K562 (cell line): ENCODE measurements around the gene MELK. TPM values are rescaled to one million over a fixed set of nuclear protein-coding genes. Genes with fewer than 3 reads are reported as not detected.

ENCODE experiments used
- ATAC-seq: fragments of 200-7000 bp; cut with Tn5 transposase; 3 replicates; pipeline ENCODE4 v1.9.1; 2020; ENCODE audit warnings: moderate library complexity
- Bru-seq: library from RNA; stranded (reverse); fragments of 400-500 nt; gene quantifications from one replicate; lab custom pipeline; 2021; lab: Mats Ljungman, UMichigan
- BruChase-seq, 2 experiments: library from RNA; stranded (reverse); fragments of 400-500 nt; gene quantifications; one replicate each; lab custom pipeline; 2021; lab: Mats Ljungman, UMichigan
- BruUV-seq: library from RNA; stranded (reverse); fragments of 400-500 nt; replicated peaks from 2 replicates; lab custom pipeline; 2021; lab: Mats Ljungman, UMichigan
- CTCF ChIA-PET: fragments of 300-600 bp; formaldehyde crosslinking; extraction: SDS; loops from one replicate; lab custom pipeline; 2021; ENCODE audit warnings: low intra/inter-chr PET ratio; lab: Yijun Ruan, JAX
- POLR2A ChIA-PET: fragments of 300-600, 350-650 bp; sonication (Branson Sonifier 250); formaldehyde crosslinking; extraction: SDS; loops from one replicate; lab custom pipeline; 2021; ENCODE audit warnings: antibody characterized with exemption, inconsistent platforms; lab: Yijun Ruan, JAX
- DNase-seq, 4 experiments: peaks; one replicate each; pipeline versions ENCODE4 v3.0.0 to v3.0.0-alpha.2; 2011 to 2018; ENCODE audit warnings: low spot score in 3 of 4, mixed read lengths in 3 of 4; ENCODE audit errors: extremely low read depth in 1 of 4
- FAIRE-seq: peaks from 2 replicates; lab custom pipeline; 2011; peaks lifted over from hg19 to GRCh38; lab: Jason Lieb, UNC
- H2AFZ ChIP-seq: 2 replicates; pipeline ENCODE4 v1.6.0; 2011; ENCODE audit warnings: low read depth, low read length, control low read depth, inconsistent platforms
- H3K27ac ChIP-seq: fragments of 200-600 bp; 3 replicates; pipeline ENCODE4 v1.8.0; 2011; ENCODE audit warnings: low read depth, mild to moderate bottlenecking, control low read depth, inconsistent platforms, low read length, moderate library complexity, mixed read lengths; ENCODE audit errors: extremely low read depth
- H3K27me3 ChIP-seq, 2 experiments: fragments of 300-600 bp in 1 of 2; 2 replicates in 1 of 2; 3 replicates in 1 of 2; pipeline versions ENCODE4 v1.6.0 to v1.8.0; 2011; ENCODE audit warnings: inconsistent platforms in 2 of 2, low read length in 2 of 2, mild to moderate bottlenecking in 1 of 2, mixed read lengths in 1 of 2, moderate library complexity in 1 of 2; ENCODE audit not compliant: control insufficient read depth in 2 of 2, insufficient read depth in 2 of 2
- H3K36me3 ChIP-seq: fragments of 300-600 bp; 3 replicates; pipeline ENCODE4 v1.8.0; 2011; ENCODE audit warnings: mild to moderate bottlenecking, low read length, inconsistent platforms; ENCODE audit not compliant: control insufficient read depth, insufficient read depth
- H3K4me1 ChIP-seq, 2 experiments: fragments of 200-600 bp in 1 of 2; replicated peaks in 1 of 2; 2 replicates in 1 of 2; 3 replicates in 1 of 2; pipeline versions ENCODE4 v1.5.1 to v1.8.0; 2011; ENCODE audit warnings: inconsistent platforms in 2 of 2, low read length in 2 of 2, mild to moderate bottlenecking in 1 of 2, mixed read lengths in 1 of 2, moderate library complexity in 1 of 2; ENCODE audit not compliant: control insufficient read depth in 2 of 2, insufficient read depth in 2 of 2
- H3K4me2 ChIP-seq: 2 replicates; pipeline ENCODE4 v1.6.1; 2011; ENCODE audit warnings: low read length, control low read depth, inconsistent platforms, mixed read lengths; ENCODE audit not compliant: insufficient read depth
- H3K4me3 ChIP-seq: fragments of 200-600 bp; sonication (generic), shearing (Covaris generic); 2 replicates; pipeline ENCODE4 v1.5.1; 2016; ENCODE audit warnings: control low read depth, inconsistent platforms
- H3K79me2 ChIP-seq: fragments of 200-600 bp; 3 replicates; pipeline ENCODE4 v1.8.0; 2011; ENCODE audit warnings: low read length, inconsistent platforms; ENCODE audit not compliant: control insufficient read depth, insufficient read depth
- H3K9ac ChIP-seq, 2 experiments: 2 replicates each; pipeline versions ENCODE4 v1.6.0 to v1.6.1; 2011; ENCODE audit warnings: low read depth in 2 of 2, low read length in 2 of 2, control low read depth in 1 of 2, inconsistent platforms in 1 of 2, mild to moderate bottlenecking in 1 of 2, mixed read lengths in 1 of 2; ENCODE audit not compliant: insufficient read depth in 1 of 2
- H3K9me1 ChIP-seq: one replicate; pipeline ENCODE4 v1.6.0; 2011; ENCODE audit warnings: inconsistent platforms, mild to moderate bottlenecking, low read length, moderate library complexity; ENCODE audit not compliant: control insufficient read depth, insufficient read depth
- H3K9me3 ChIP-seq: replicated peaks from 2 replicates; pipeline ENCODE4 v1.5.1; 2011; ENCODE audit warnings: low read depth, low read length, inconsistent platforms; ENCODE audit not compliant: control insufficient read depth, insufficient read depth
- H4K20me1 ChIP-seq: replicated peaks from 2 replicates; pipeline ENCODE4 v1.6.1; 2011; ENCODE audit warnings: low read length, inconsistent platforms, mixed read lengths; ENCODE audit not compliant: control insufficient read depth, insufficient read depth
- BCOR ChIP-seq: fragments of 450-650 bp; IDR thresholded peaks from 2 replicates; pipeline ENCODE4 v1.6.1; 2016
- DEAF1 ChIP-seq: fragments of 450-650 bp; formaldehyde crosslinking; IDR thresholded peaks from 2 replicates; pipeline ENCODE4 v1.4.0; 2020; ENCODE audit warnings: mild to moderate bottlenecking, moderate library complexity
- HNRNPLL ChIP-seq: fragments of 200-400 bp; formaldehyde crosslinking; IDR thresholded peaks from 2 replicates; pipeline ENCODE4 v1.6.1; 2017; ENCODE audit warnings: low read length, low read depth, mild to moderate bottlenecking; ENCODE audit not compliant: poor library complexity, severe bottlenecking
- ID3 ChIP-seq, 2 experiments: fragments of 250-450 bp in 1 of 2; fragments of 450-650 bp in 1 of 2; sonication (Bioruptor Pico) in 1 of 2; IDR thresholded peaks; 2 replicates each; pipeline versions ENCODE4 v1.6.1 to v1.8.0; 2016 to 2021; ENCODE audit warnings: mild to moderate bottlenecking in 2 of 2, moderate library complexity in 2 of 2, missing compliant biosample characterization in 1 of 2, missing genetic modification characterization in 1 of 2
- KLF6 ChIP-seq: fragments of 250-450 bp; sonication (Bioruptor Pico); IDR thresholded peaks from 2 replicates; pipeline ENCODE4 v1.4.0; 2020; ENCODE audit warnings: mild to moderate bottlenecking, moderate library complexity, borderline replicate concordance
- NFIC ChIP-seq: fragments of 450-650 bp; IDR thresholded peaks from 2 replicates; pipeline ENCODE4 v1.6.1; 2017; ENCODE audit warnings: mild to moderate bottlenecking, inconsistent platforms
- RB1 ChIP-seq: fragments of 450-650 bp; IDR thresholded peaks from 2 replicates; pipeline ENCODE4 v1.6.1; 2017; ENCODE audit warnings: low read depth, mild to moderate bottlenecking
- RFX1 ChIP-seq: fragments of 450-650 bp; IDR thresholded peaks from 2 replicates; pipeline ENCODE4 v1.6.1; 2016; ENCODE audit warnings: mild to moderate bottlenecking, moderate library complexity
- ZNF395 ChIP-seq: fragments of 200-800 bp; sonication (Bioruptor generic); IDR thresholded peaks from 2 replicates; pipeline ENCODE4 v1.6.1; 2017; ENCODE audit warnings: missing genetic modification characterization, missing compliant biosample characterization
- ZNF511 ChIP-seq: sonication (generic); formaldehyde crosslinking; IDR thresholded peaks from 2 replicates; pipeline ENCODE4 v1.8.0; 2022; ENCODE audit warnings: mild to moderate bottlenecking, missing genetic modification reagents
- WGBS: fragments of 100-300 bp; shearing (Covaris generic); methylation state at CpG from one replicate; pipeline ENCODE4 v1.1.6; 2016; ENCODE audit warnings: low coverage, mixed read lengths; ENCODE audit not compliant: insufficient coverage; ENCODE audit errors: missing lambda C conversion rate; 5-methylcytosine and 5-hydroxymethylcytosine counted together
- in situ Hi-C: fragments of 300-500 bp; cut with MboI; formaldehyde crosslinking; loops from 4 replicates; pipeline ENCODE4 v1.15.0; 2018; ENCODE audit warnings: inconsistent platforms, mixed read lengths
- intact Hi-C: fragments of 100-400 bp; cut with micrococcal nuclease; formaldehyde crosslinking; loops from 2 replicates; pipeline ENCODE4 v1.14.2; 2022
- long read RNA-seq, 3 experiments: library from polyadenylated mRNA in 2 of 3; library from RNA in 1 of 3; unstranded in 2 of 3; stranded (forward) in 1 of 3; transcript quantifications; one replicate each; pipeline ENCODE4 v2.0.0, GENCODE V29; 2019 to 2022
- polyA minus RNA-seq, 3 experiments: library from RNA; depleted of rRNA, polyadenylated mRNA; stranded (reverse); fragments of >200 nt; gene quantifications; 2 replicates each; pipeline ENCODE4 v1.2.3, GENCODE V29; 2011
- polyA plus RNA-seq, 8 experiments: library from polyadenylated mRNA; depleted of rRNA in 4 of 8; stranded (reverse) in 5 of 8; unstranded in 3 of 8; fragments of >200 nt; fragmentation: Nextera tagmentation in 2 of 8; fragmentation: Illumina TruSeq in 1 of 8; extraction: Ambion mirVana in 2 of 8; extraction: Trizol in 1 of 8; gene quantifications; 2 replicates each; pipeline versions ENCODE4 v1.2.1 to v1.2.3, GENCODE V29; 2011 to 2014; ENCODE audit warnings: inconsistent platforms in 1 of 8, missing spikeins in 1 of 8
- total RNA-seq, 7 experiments: library from RNA; depleted of rRNA in 6 of 7; stranded (reverse); fragments of >200 nt in 6 of 7; fragmentation: Illumina TruSeq in 2 of 7; extraction: Trizol in 2 of 7; gene quantifications; 2 replicates each; pipeline versions ENCODE4 v1.2.1 to v1.2.3, GENCODE V29; 2011 to 2021; ENCODE audit warnings: low replicate concordance in 1 of 7

MELK gene
- total RNA-seq (2011; cell fraction: chromatin; rRNA removed; ENCODE audit: low replicate concordance) = 39.1 and 73.4 TPM in 2 replicates
- 15.3 and 20.0 TPM in 2 replicates for total RNA-seq (2011; cell fraction: nucleolus; rRNA removed)
- 32.4 and 34.7 TPM in 2 replicates for total RNA-seq (2011; cell fraction: nucleoplasm; rRNA removed)
- 31.7 and 33.3 TPM in 2 replicates for total RNA-seq (2014; rRNA removed)
- 43.8 and 51.0 TPM in 2 replicates for total RNA-seq (2014; rRNA removed; fragmentation: Illumina TruSeq; extraction: Trizol)
- total RNA-seq (2015; rRNA removed; fragmentation: Illumina TruSeq; extraction: Trizol) = 46.3 and 52.2 TPM in 2 replicates
- 35.4 and 36.8 TPM in 2 replicates for total RNA-seq (2021)
- 38.5 and 47.3 TPM in 2 replicates for polyA plus RNA-seq (2011; rRNA removed)
- polyA plus RNA-seq (2011; cell fraction: cytosol; rRNA removed) = 9.7 and 16.4 TPM in 2 replicates
- polyA plus RNA-seq (2011; cell fraction: nucleus; rRNA removed) = 13.4 and 17.4 TPM in 2 replicates
- polyA plus RNA-seq (2012) = 27.7 and 30.3 TPM in 2 replicates
- 45.8 and 49.2 TPM in 2 replicates for polyA plus RNA-seq (2014; fragmentation: Illumina TruSeq; extraction: Trizol)
- 10 to 100 TPM; 43.2 to 57.3 TPM for polyA plus RNA-seq (2014; fragmentation: Nextera tagmentation; extraction: Ambion mirVana)
- polyA plus RNA-seq (2014; rRNA removed) = 38.1 and 41.5 TPM in 2 replicates
- 40.0 and 40.8 TPM in 2 replicates for polyA minus RNA-seq (2011; rRNA and poly(A)+ RNA removed)
- 14.7 and 22.0 TPM in 2 replicates for polyA minus RNA-seq (2011; cell fraction: cytosol; rRNA and poly(A)+ RNA removed)
- 8.8 and 18.9 TPM in 2 replicates for polyA minus RNA-seq (2011; cell fraction: nucleus; rRNA and poly(A)+ RNA removed)
- percentile 75 among the genes with signal in this experiment for Bru-seq, nascent RNA
- percentile 81 among the genes with signal in this experiment for BruChase-seq, experiment 1, labeled RNA remaining after a 2-hour chase
- BruChase-seq, experiment 2, labeled RNA remaining after a 6-hour chase = percentile 80 among the genes with signal in this experiment
- long read RNA-seq, experiment 1, transcript MELK-210 (17 exons, 2,400 nt) = minor isoform, 15 of 158 reads
- long read RNA-seq, experiment 1, transcript MELK-201 (18 exons, 2,485 nt) = major isoform, 24 of 158 reads
- long read RNA-seq, experiment 1, partial matches to known transcripts = 41 of 158 reads
- long read RNA-seq, experiment 1, other reads (novel, unspliced or antisense) = 70 of 158 reads
- long read RNA-seq, experiment 2, partial matches to known transcripts = 6 of 25 reads
- long read RNA-seq, experiment 2, other reads (novel, unspliced or antisense) = 11 of 25 reads
- long read RNA-seq, experiment 3, transcript MELK-201 (18 exons, 2,485 nt) = major isoform, 6 of 45 reads
- long read RNA-seq, experiment 3, transcript MELK-210 (17 exons, 2,400 nt) = major isoform, 6 of 45 reads
- long read RNA-seq, experiment 3, partial matches to known transcripts = 8 of 45 reads
- long read RNA-seq, experiment 3, other reads (novel, unspliced or antisense) = 22 of 45 reads

- ChIA-PET POLR2A (no interaction called here), CTCF (no interaction called here)
- Histone ChIP-seq H3K9me1 (peaks cover 3% of the 10 kb centered on the region), H3K4me1 (peaks cover 10% of the 10 kb centered on the region in 2 experiments; a peak in 2 of 5 replicates), H3K9me3 (no peaks in the 10 kb centered on the region), H3K9ac (peak within 1 kb of the TSS; percentile 78 to 92), H3K4me2 (peak within 1 kb of the TSS; percentile 91), H4K20me1 (no peaks in the 10 kb centered on the region), H3K27me3 (no peaks in the 10 kb centered on the region), H3K79me2 (peaks cover 50% of the 10 kb centered on the region), H3K27ac (peak within 1 kb of the TSS; percentile 84), H3K4me3 (peak within 1 kb of the TSS; percentile 93), H2AFZ (peak within 1 kb of the TSS; percentile 96), H3K36me3 (peaks cover 9% of the 10 kb centered on the region; the same call in 1 of the 3 replicates)
- ATAC-seq = peak; percentile 89
- intact Hi-C loops (no loop called here), in situ Hi-C loops (no loop called here)
- no peak for FAIRE-seq
- WGBS = under 1% methylated on average over 34 of the region's 74 CpGs
- BruUV-seq = TSS peak; percentile 60
- peak; percentile 88 to 93 (median 90) for DNase-seq
- TF ChIP-seq ZNF511 (CRISPR knock-in tag) (0 out of 2 replicates have a peak, but pooled peaks have one; percentile 11), NFIC (peak; percentile 25; the same call in 1 of the 2 replicates), ZNF395 (peak; percentile 96), BCOR (no peak), KLF6 (CRISPR knock-in tag) (no peak), ID3 (CRISPR knock-in tag; IDR thresholded peaks at IDR 0.05) (no peak), ID3 (tag; IDR thresholded peaks at IDR 0.05) (no peak), HNRNPLL (peak; percentile 24), RB1 (peak; percentile 82), DEAF1 (CRISPR knock-in tag) (no peak), RFX1 (peak; percentile 26; the same call in 1 of the 2 replicates)
These were observed at the start of gene MELK for GRCh38 chr9:36572515-36573418. TSS of gene MELK (plus strand) at chr9:36572895. CDS start at chr9:36581682, 8,787 bp downstream.
